Erythroblast (primary cell): Measurements from ENCODE around the gene LSM12.

ENCODE experiments used
- GATA1 ChIP-seq: IDR thresholded peaks from 2 replicates; pipeline ENCODE4 v1.6.1; 2011; ENCODE audit warnings: low read depth, mild to moderate bottlenecking, control low read depth, low read length, moderate library complexity
- POLR2A ChIP-seq: IDR thresholded peaks from 2 replicates; pipeline ENCODE4 v1.6.1; 2011; ENCODE audit warnings: mild to moderate bottlenecking, low read length

GRCh38 chr17:44094701-44095387 lies 28.4 kb upstream of the LSM12 start:
- TF ChIP-seq POLR2A = no peak
- TF ChIP-seq GATA1 = no peak
